HEK293 (cell line): ENCODE data around the gene CDC26.

Experiments used
- GFI1B ChIP-seq: fragments of 450-650 bp; formaldehyde crosslinking; IDR thresholded peaks from 2 replicates; pipeline ENCODE4 v1.5.1; 2016; ENCODE audit warnings: missing biosample characterization, missing genetic modification characterization
- ZNF223 ChIP-seq: fragments of 450-650 bp; formaldehyde crosslinking; IDR thresholded peaks from 2 replicates; pipeline ENCODE4 v1.5.1; 2016; ENCODE audit warnings: missing biosample characterization, missing genetic modification characterization

- TF ChIP-seq ZNF223 (tag by site-specific recombination) (no peak), GFI1B (tag by site-specific recombination) (no peak)
These were observed 5.5 kb downstream of the CDC26 start for GRCh38 chr9:113269871-113270270.
